ENCODE data around the gene SYNDIG1. TPM values are rescaled to one million over a fixed set of nuclear protein-coding genes. Genes with fewer than 3 reads are reported as not detected.

Gene SYNDIG1
- total RNA-seq, 2 experiments from 2014 or later = not detected

DNA sequence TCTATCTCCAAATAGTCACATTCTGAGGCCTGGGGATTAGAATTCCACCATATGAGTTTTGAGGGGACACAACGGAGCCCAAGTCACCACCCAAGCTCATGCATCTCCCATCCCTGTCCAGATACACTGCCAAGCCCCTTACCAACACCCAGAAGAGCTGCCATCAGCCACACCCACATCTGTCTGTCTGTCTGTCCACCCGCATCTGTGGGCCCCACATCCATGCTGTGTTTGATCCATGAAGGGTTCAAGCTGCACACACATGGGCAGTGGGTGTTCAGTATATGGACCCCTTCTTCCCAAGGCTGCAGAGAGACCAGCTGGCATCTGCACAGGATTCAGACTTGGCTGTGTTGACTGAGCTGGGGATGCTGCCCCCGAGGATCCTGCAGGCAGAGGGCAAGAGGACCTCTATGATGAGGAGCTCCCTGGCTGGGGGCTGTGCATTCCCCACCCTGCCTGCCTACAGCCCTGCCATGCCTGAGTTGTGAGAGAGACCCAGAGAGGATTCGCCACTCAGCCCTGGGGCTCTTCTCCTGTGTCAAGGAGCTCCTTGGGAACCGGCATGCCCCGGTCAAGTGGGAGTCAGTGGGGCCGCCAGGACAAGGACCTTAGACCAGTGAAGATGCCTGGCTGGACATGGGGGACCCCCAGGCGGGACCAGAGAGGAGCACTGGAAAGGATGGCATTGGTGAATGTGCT lies 206.4 kb downstream of the SYNDIG1 start:
- no peak overlapping the region for H3K4me3 ChIP-seq (ENCODE audit: low read length)
- H3K27ac ChIP-seq (ENCODE audit: low read depth in 1 of 2, low read length in 2 of 2) = no peak overlapping the region
- no peaks in the 10 kb centered on the region for H3K4me1 ChIP-seq (ENCODE audit: insufficient read depth, low read length)
- Mint-ChIP-seq H3K4me1 (ENCODE audit: low read depth) (no peaks in the 10 kb centered on the region), H3K27me3 (no peaks in the 10 kb centered on the region), H3K9me3 (no peaks in the 10 kb centered on the region), H3K4me3 (no peak overlapping the region), H3K27ac (no peak overlapping the region), H3K36me3 (ENCODE audit: low read depth) (no peaks in the 10 kb centered on the region)
- POLR2A ChIA-PET = no interaction called here
- no peaks in the 10 kb centered on the region for H3K27me3 ChIP-seq (ENCODE audit: control insufficient read depth in 1 of 2, insufficient read depth in 2 of 2, low read length in 2 of 2)
- CTCF ChIA-PET = no interaction called here
- no peaks in the 10 kb centered on the region for H3K36me3 ChIP-seq (ENCODE audit: insufficient read depth, low read length)
- intact Hi-C loops (cut with DNase I, micrococcal nuclease) = no loop called here
- no peaks in the 10 kb centered on the region for H3K9me3 ChIP-seq (ENCODE audit: control insufficient read depth in 1 of 2, insufficient read depth in 1 of 2, low read length in 2 of 2)
- ATAC-seq (ENCODE audit: poor library complexity) = no peak
- TF ChIP-seq, protein P1, sequence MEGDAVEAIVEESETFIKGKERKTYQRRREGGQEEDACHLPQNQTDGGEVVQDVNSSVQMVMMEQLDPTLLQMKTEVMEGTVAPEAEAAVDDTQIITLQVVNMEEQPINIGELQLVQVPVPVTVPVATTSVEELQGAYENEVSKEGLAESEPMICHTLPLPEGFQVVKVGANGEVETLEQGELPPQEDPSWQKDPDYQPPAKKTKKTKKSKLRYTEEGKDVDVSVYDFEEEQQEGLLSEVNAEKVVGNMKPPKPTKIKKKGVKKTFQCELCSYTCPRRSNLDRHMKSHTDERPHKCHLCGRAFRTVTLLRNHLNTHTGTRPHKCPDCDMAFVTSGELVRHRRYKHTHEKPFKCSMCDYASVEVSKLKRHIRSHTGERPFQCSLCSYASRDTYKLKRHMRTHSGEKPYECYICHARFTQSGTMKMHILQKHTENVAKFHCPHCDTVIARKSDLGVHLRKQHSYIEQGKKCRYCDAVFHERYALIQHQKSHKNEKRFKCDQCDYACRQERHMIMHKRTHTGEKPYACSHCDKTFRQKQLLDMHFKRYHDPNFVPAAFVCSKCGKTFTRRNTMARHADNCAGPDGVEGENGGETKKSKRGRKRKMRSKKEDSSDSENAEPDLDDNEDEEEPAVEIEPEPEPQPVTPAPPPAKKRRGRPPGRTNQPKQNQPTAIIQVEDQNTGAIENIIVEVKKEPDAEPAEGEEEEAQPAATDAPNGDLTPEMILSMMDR (IDR thresholded peaks at IDR 0.05) = no peak
- DNase-seq = no peak

DNA sequence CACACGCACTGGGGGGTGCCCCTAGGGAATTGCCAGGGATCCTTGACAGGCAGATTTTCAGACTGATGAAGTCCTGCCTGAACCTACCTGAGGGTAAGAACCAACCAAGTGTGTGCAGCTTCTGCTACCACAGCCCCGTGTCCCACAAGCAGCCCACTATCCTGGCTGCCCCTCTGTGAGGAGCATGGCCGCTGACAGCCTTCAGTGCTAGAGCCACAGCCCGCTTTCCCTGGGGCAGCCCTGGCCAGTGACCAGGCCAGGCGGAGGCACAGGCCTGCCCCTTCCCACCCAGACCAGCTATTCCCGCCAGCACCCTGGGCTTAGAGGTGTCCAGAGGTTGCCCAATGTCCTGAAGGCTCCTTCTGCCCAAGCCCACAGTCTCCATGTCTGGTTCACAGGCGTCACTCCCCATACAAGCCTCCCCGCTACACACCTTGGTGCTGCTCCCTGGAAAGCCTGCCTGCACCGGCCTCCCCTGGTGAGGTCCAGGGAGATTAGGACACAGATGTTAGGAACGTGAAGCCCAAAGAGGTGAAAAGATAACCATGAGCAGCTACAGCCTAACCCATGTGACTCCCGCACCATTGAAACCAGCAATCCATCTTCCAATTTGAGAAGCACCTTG lies 207.0 kb downstream of the SYNDIG1 start:
- Mint-ChIP-seq H3K9me3 (no peaks in the 10 kb centered on the region), H3K27ac (no peak overlapping the region), H3K4me3 (no peak overlapping the region), H3K36me3 (ENCODE audit: low read depth) (no peaks in the 10 kb centered on the region), H3K4me1 (ENCODE audit: low read depth) (no peaks in the 10 kb centered on the region), H3K27me3 (no peaks in the 10 kb centered on the region)
- Histone ChIP-seq H3K27ac (ENCODE audit: low read depth in 1 of 2, low read length in 2 of 2) (no peak overlapping the region), H3K36me3 (ENCODE audit: insufficient read depth, low read length) (no peaks in the 10 kb centered on the region), H3K4me3 (ENCODE audit: low read length) (no peak overlapping the region), H3K4me1 (ENCODE audit: insufficient read depth, low read length) (no peaks in the 10 kb centered on the region), H3K27me3 (ENCODE audit: control insufficient read depth in 1 of 2, insufficient read depth in 2 of 2, low read length in 2 of 2) (no peaks in the 10 kb centered on the region), H3K9me3 (ENCODE audit: control insufficient read depth in 1 of 2, insufficient read depth in 1 of 2, low read length in 2 of 2) (no peaks in the 10 kb centered on the region)
- DNase-seq (no peak), ATAC-seq (ENCODE audit: poor library complexity) (no peak)
- CTCF ChIA-PET = no interaction called here
- TF ChIP-seq, protein P1 (IDR thresholded peaks at IDR 0.05) = no peak
- POLR2A ChIA-PET = no interaction called here
- intact Hi-C loops (cut with DNase I, micrococcal nuclease) = no loop called here

DNA sequence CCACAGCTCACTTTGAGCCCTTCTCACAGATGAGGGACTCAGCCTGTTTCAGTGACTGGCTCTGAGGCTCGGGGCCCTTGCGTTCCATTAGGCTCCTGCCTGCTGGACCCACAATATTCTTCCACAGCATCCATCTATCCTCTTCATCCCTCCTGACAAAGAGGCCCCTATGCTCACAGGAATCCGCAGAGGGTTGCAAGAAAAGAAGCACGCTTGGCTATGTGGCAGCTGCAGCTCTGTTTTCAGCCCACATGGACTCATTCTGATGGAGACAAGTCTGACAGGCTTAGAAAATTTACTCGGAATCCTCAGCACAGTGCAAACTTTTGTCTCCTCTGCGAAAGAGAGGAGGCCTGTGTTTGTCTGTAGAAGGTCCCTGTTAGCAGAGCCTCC lies 207.5 kb downstream of the SYNDIG1 start:
- Histone ChIP-seq H3K4me1 (ENCODE audit: insufficient read depth, low read length) (no peaks in the 10 kb centered on the region), H3K27ac (ENCODE audit: low read depth in 1 of 2, low read length in 2 of 2) (no peak overlapping the region), H3K27me3 (ENCODE audit: control insufficient read depth in 1 of 2, insufficient read depth in 2 of 2, low read length in 2 of 2) (no peaks in the 10 kb centered on the region), H3K9me3 (ENCODE audit: control insufficient read depth in 1 of 2, insufficient read depth in 1 of 2, low read length in 2 of 2) (no peaks in the 10 kb centered on the region), H3K4me3 (ENCODE audit: low read length) (no peak overlapping the region), H3K36me3 (ENCODE audit: insufficient read depth, low read length) (no peaks in the 10 kb centered on the region)
- H3K27ac Mint-ChIP-seq = no peak overlapping the region
- DNase-seq (no peak), ATAC-seq (ENCODE audit: poor library complexity) (no peak)
- intact Hi-C loops (cut with DNase I, micrococcal nuclease) = no loop called here
- H3K4me1 Mint-ChIP-seq (ENCODE audit: low read depth) = no peaks in the 10 kb centered on the region
- no peaks in the 10 kb centered on the region for H3K27me3 Mint-ChIP-seq
- TF ChIP-seq, protein P1 (IDR thresholded peaks at IDR 0.05) = no peak
- ChIA-PET CTCF (no interaction called here), POLR2A (no interaction called here)
- no peaks in the 10 kb centered on the region for H3K36me3 Mint-ChIP-seq (ENCODE audit: low read depth)
- no peaks in the 10 kb centered on the region for H3K9me3 Mint-ChIP-seq
- H3K4me3 Mint-ChIP-seq = no peak overlapping the region
